ENCODE measurements around the gene ETV6. TPM values are rescaled to one million over a fixed set of nuclear protein-coding genes. Genes with fewer than 3 reads are reported as not detected.
"Not testable (repeated sequence)": the region's sequence is repeated elsewhere in the genome, so short reads cannot be mapped to it uniquely, and the experiment has no call there.

The ETV6 gene
- total RNA-seq, 2 experiments from 2014 or later = 53.7 to 54.9 TPM

DNA sequence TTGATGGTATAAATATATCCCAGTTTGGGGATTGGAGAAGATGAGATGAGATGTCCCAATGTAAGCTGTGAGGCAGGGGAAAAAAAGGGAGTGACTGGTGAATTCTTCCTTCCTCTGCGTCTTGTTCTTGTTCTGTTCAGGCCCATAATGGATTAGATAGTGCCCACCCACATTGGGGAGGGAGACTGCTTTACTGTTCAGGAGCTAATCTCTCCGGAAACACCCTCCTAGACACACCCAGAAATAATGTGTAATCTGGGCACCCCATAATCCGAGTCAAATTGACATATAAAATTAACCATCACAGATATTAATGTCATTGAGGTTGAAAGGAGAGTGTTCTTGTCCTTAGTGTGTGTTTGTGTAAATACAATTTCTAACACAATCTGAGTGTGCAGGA lies 29.3 kb downstream of the ETV6 start:
- H3K27ac Mint-ChIP-seq = no peak overlapping the region
- ChIA-PET POLR2A (no interaction called here), CTCF (no interaction called here)
- H3K4me1 Mint-ChIP-seq = peaks cover 4% of the 10 kb centered on the region
- H3K27me3 Mint-ChIP-seq = no peaks in the 10 kb centered on the region
- H3K36me3 Mint-ChIP-seq (ENCODE audit: low read depth) = peaks cover 20% of the 10 kb centered on the region
- H3K4me3 Mint-ChIP-seq = no peak overlapping the region
- no peaks in the 10 kb centered on the region for H3K9me3 Mint-ChIP-seq
- DNase-seq = no peak

DNA sequence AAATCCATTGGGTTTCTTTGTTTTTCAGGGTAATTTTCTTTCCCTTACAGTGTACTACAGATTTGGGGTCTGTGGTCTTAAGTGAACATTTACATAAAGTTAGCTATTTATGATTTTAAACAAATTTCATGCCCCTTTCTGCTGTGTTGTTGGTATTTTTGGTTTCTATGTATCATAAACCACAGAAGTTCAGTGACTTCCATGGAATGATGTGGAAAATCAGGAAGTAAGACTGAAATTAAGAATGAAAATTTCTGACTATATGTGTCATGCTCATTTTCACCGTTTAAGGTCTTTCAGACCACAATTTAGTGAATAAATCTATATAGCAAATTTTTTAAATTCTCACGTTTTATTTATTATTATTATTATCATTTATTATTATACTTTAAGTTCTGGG lies 31.7 kb downstream of the ETV6 start:
- no peaks in the 10 kb centered on the region for H3K27me3 Mint-ChIP-seq
- CTCF ChIA-PET = no interaction called here
- H3K36me3 Mint-ChIP-seq (ENCODE audit: low read depth) = peaks cover 20% of the 10 kb centered on the region
- H3K9me3 Mint-ChIP-seq = no peaks in the 10 kb centered on the region
- POLR2A ChIA-PET = no interaction called here
- DNase-seq = no peak
- H3K4me1 Mint-ChIP-seq = peaks cover 6% of the 10 kb centered on the region
- H3K27ac Mint-ChIP-seq = no peak overlapping the region
- H3K4me3 Mint-ChIP-seq = no peak overlapping the region

DNA sequence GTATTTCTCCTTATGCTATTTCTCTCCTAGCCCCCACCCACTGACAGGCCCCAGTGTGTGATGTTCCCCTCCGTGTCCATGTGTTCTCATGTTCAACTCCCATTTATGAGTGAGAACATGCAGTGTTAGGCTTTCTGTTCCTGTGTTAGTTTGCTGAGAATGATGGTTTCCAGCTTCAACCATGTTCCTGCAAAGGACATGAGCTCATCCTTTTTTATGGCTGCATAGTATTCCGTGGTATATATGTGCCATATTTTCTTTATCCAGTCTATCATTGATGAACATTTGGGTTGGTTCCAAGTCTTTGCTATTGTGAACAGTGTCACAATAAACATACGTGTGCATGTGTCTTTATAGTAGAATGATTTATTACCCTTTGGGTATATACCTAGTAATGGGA lies 32.2 kb downstream of the ETV6 start:
- H3K4me1 Mint-ChIP-seq, H3K27me3 Mint-ChIP-seq, H3K9me3 Mint-ChIP-seq, H3K4me3 Mint-ChIP-seq, DNase-seq, H3K27ac Mint-ChIP-seq, CTCF ChIA-PET, POLR2A ChIA-PET: not testable (repeated sequence)
- H3K36me3 Mint-ChIP-seq (ENCODE audit: low read depth) = peaks cover 20% of the 10 kb centered on the region

DNA sequence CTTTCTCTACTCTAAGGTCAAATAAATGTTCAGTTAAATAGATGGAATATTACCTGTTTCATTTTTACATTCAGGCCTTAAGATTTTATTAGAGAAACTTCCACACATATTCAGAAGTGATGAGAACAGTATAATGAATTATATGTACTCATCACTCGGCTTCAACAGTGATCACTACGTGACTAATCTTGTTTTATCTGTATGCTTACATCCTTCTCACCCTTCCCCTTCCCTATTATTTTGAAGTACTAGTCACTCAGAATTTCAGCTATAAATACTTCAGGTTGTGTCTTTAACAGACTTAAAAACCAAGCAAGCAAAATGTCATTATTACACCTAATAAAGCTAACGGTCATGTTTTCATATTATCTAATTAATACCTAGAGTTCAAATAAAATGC lies 34.9 kb downstream of the ETV6 start:
- peaks cover 11% of the 10 kb centered on the region for H3K36me3 Mint-ChIP-seq (ENCODE audit: low read depth)
- DNase-seq = no peak
- peaks cover 3% of the 10 kb centered on the region for H3K4me1 Mint-ChIP-seq
- no peaks in the 10 kb centered on the region for H3K27me3 Mint-ChIP-seq
- no peak overlapping the region for H3K4me3 Mint-ChIP-seq
- POLR2A ChIA-PET = no interaction called here
- H3K27ac Mint-ChIP-seq = no peak overlapping the region
- H3K9me3 Mint-ChIP-seq = no peaks in the 10 kb centered on the region
- CTCF ChIA-PET = no interaction called here

DNA sequence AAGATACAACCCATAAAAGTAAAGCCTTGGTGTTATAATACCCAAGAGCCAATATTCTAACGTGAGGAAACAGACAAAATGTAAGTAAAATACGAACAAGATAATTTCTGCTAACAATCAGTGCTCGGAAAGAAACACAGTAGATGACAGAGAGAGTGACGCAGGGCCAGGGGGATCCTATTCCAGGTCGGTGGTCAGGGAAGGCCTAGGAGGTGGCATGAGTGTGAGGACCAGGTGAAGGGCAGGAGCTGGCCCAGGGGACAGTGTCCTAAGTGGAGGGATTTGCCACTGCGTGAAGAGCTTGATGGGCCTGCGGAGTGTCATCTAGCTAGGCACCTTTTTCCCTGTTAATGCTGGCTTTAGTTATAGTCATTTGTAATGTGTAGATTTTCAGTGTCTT lies 35.3 kb downstream of the ETV6 start:
- Mint-ChIP-seq H3K36me3 (ENCODE audit: low read depth) (peaks cover 12% of the 10 kb centered on the region), H3K4me3 (no peak overlapping the region), H3K27me3 (no peaks in the 10 kb centered on the region), H3K9me3 (no peaks in the 10 kb centered on the region), H3K27ac (no peak overlapping the region), H3K4me1 (peaks cover 3% of the 10 kb centered on the region)
- CTCF ChIA-PET = interaction anchor here (0.6 kb wide), 1 partner anchor 31 kb away, joined by 5 read pairs; no protein-coding TSS in a partner anchor
- no peak for DNase-seq
- POLR2A ChIA-PET = no interaction called here

DNA sequence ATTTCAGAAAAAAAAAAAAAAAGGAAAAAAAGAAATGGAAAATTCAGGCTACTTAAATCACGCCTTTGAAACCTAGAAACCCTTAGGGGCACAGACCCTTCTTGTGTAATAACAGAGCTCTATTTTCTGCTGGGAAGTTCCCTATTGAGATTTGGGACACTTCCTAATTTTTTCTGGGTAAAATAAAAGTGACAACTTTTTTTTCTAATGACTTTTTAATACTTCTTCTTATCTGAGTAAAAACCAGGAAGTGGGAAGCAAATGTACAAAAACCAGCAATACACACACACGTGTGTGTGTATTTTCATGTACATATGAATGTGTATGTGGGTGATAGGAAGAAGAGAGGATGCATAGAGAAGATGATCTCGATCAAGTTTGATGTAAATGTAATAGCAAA lies 35.8 kb downstream of the ETV6 start:
- peaks cover 17% of the 10 kb centered on the region for H3K36me3 Mint-ChIP-seq (ENCODE audit: low read depth)
- H3K27me3 Mint-ChIP-seq = no peaks in the 10 kb centered on the region
- CTCF ChIA-PET = interaction anchor here (0.6 kb wide), 1 partner anchor 31 kb away, joined by 5 read pairs; no protein-coding TSS in a partner anchor
- H3K27ac Mint-ChIP-seq = no peak overlapping the region
- no peak for DNase-seq
- H3K9me3 Mint-ChIP-seq = no peaks in the 10 kb centered on the region
- POLR2A ChIA-PET = no interaction called here
- peaks cover 8% of the 10 kb centered on the region for H3K4me1 Mint-ChIP-seq
- no peak overlapping the region for H3K4me3 Mint-ChIP-seq

DNA sequence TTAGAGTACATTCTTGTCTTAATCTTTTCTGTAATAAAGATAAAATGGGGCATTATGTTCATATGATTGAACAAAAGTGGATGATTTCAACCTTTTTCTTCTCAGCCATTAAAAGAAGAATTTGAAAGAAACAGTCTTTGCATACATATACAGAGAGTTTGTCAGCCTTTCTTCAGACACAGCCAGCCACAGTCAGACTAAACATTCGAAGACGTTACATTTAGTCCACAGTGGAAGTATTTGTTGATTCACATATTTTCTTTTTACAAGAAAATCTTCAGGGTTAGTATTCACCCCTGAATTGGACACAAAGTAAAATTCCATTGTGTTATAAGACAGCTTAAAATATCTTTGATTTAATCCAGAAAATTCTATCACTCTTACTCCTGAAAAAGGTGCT lies 36.2 kb downstream of the ETV6 start:
- Mint-ChIP-seq H3K4me1 (peaks cover 8% of the 10 kb centered on the region), H3K36me3 (ENCODE audit: low read depth) (peaks cover 18% of the 10 kb centered on the region), H3K4me3 (no peak overlapping the region), H3K27ac (no peak overlapping the region), H3K27me3 (no peaks in the 10 kb centered on the region), H3K9me3 (no peaks in the 10 kb centered on the region)
- no peak for DNase-seq
- ChIA-PET CTCF (no interaction called here), POLR2A (no interaction called here)

DNA sequence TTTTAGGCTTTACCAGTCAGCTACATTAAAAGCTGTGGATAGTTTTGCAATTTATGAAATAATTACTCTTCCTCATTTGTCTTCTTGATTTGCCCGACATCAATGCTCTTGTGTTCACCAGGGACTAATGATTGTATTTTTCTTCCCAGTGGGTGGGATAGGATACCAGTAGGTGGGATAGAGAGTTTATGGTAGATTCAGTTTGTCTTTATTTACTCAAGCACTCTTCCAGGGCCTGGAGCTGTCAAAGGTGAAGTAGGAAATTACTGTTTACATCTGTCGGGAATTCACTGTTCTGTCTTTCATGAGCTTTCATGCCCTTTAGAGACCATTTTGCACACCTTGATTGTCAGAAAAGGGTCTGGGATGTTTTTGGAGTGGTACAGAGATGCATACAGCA lies 36.6 kb downstream of the ETV6 start:
- Mint-ChIP-seq H3K4me3 (no peak overlapping the region), H3K27ac (no peak overlapping the region), H3K27me3 (no peaks in the 10 kb centered on the region), H3K36me3 (ENCODE audit: low read depth) (peaks cover 18% of the 10 kb centered on the region), H3K9me3 (no peaks in the 10 kb centered on the region), H3K4me1 (peaks cover 8% of the 10 kb centered on the region)
- ChIA-PET CTCF (no interaction called here), POLR2A (no interaction called here)
- DNase-seq = no peak

DNA sequence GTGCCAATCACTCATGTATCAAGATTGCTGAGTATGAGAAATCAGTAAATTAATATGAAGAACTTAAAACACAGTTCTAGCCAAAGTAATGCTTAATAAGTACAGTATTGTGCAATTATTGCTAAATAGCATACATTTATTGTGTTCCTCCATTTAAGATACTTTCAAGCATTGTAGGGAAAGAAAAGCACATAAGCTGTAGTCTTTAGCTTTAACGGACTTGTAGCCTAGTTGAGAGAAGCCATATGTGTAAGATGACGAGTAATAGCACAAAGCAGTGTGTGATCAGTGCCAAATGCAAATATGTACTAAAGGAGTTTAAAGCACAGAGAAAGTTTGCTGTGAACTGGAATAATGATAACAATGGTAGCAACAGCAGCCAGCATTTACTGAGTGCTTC lies 38.1 kb downstream of the ETV6 start:
- no peaks in the 10 kb centered on the region for H3K9me3 Mint-ChIP-seq
- H3K4me1 Mint-ChIP-seq = peaks cover 8% of the 10 kb centered on the region
- DNase-seq = no peak
- CTCF ChIA-PET = no interaction called here
- peaks cover 17% of the 10 kb centered on the region for H3K36me3 Mint-ChIP-seq (ENCODE audit: low read depth)
- no peaks in the 10 kb centered on the region for H3K27me3 Mint-ChIP-seq
- no peak overlapping the region for H3K4me3 Mint-ChIP-seq
- no peak overlapping the region for H3K27ac Mint-ChIP-seq
- POLR2A ChIA-PET = no interaction called here

DNA sequence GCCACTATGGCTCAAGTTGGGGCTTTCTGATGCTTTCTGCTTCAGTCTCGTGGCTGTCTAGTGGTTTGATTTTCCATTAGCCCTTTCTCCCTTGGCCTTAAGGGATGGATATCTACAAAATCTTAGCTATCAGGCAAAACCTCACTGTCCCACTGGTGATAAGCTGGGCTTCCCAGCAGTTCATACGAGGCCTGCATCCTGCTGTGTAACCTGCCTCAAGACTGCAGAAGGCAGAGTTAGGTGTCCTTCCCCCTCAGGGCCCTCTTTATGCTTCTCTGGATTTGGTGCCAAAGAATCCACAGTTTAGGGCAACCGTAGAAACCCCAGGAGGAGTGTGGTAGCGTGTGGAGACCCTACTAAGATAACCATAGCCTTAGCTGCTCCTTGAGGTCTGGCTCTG lies 38.9 kb downstream of the ETV6 start:
- no peak overlapping the region for H3K4me3 Mint-ChIP-seq
- no peaks in the 10 kb centered on the region for H3K27me3 Mint-ChIP-seq
- H3K27ac Mint-ChIP-seq = no peak overlapping the region
- H3K9me3 Mint-ChIP-seq = no peaks in the 10 kb centered on the region
- CTCF ChIA-PET = no interaction called here
- POLR2A ChIA-PET = no interaction called here
- DNase-seq = no peak
- peaks cover 7% of the 10 kb centered on the region for H3K4me1 Mint-ChIP-seq
- peaks cover 16% of the 10 kb centered on the region for H3K36me3 Mint-ChIP-seq (ENCODE audit: low read depth)

DNA sequence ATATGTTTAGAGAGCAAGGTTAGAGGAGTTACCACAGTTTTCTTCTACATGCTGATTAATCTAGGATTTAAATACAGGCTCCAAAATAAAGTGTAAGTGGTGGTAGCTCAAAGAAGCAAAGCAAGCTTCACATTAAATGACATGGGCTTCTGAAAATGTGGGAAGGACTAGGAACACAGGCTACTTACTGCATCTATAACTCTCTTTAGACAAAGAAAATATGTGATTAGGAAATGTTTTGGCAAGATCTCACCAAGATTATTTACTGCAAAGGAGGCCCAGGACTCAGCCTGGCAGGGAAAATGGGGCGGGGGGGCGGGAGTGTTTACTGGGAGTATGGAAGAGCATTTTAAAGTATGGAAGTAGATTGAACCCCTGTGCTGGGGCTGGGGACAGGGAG lies 39.4 kb downstream of the ETV6 start:
- H3K36me3 Mint-ChIP-seq (ENCODE audit: low read depth) = peaks cover 16% of the 10 kb centered on the region
- ChIA-PET POLR2A (no interaction called here), CTCF (no interaction called here)
- DNase-seq = no peak
- H3K4me1 Mint-ChIP-seq = peaks cover 6% of the 10 kb centered on the region
- H3K27ac Mint-ChIP-seq = no peak overlapping the region
- H3K27me3 Mint-ChIP-seq = no peaks in the 10 kb centered on the region
- H3K4me3 Mint-ChIP-seq = no peak overlapping the region
- H3K9me3 Mint-ChIP-seq = no peaks in the 10 kb centered on the region

DNA sequence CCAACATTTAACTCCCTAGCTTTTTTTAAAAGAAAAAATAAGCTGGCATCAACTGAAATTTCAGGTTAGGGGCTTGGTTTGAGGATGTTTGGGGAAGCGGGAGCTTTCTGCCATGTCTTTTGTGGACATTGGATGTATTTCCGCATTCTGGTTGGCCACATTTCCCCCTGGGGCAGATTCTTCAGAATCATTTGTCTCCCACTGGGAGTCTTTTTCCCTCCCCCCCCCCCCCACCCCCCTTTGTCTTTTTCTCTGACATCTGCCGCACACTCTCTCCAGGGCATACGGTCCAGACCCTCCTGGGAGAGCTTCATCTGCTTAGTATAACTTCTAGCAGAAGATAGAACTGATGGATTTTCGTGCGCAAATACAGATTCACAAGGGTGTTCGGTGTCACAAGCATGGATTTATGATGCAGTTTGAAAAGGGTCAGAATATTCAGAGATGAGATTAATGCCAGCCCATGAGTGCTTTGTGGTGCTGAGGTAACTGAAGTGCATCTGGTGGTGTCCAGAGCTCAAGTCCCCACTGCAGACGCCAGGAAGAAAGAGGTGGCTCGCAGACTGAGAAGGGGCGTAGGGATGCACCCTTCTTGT lies 40.2 kb downstream of the ETV6 start:
- peaks cover 6% of the 10 kb centered on the region for H3K4me1 Mint-ChIP-seq
- ChIA-PET POLR2A (no interaction called here), CTCF (no interaction called here)
- H3K36me3 Mint-ChIP-seq (ENCODE audit: low read depth) = peaks cover 18% of the 10 kb centered on the region
- H3K9me3 Mint-ChIP-seq = no peaks in the 10 kb centered on the region
- H3K27me3 Mint-ChIP-seq = no peaks in the 10 kb centered on the region
- no peak for DNase-seq
- no peak overlapping the region for H3K27ac Mint-ChIP-seq
- H3K4me3 Mint-ChIP-seq = no peak overlapping the region

DNA sequence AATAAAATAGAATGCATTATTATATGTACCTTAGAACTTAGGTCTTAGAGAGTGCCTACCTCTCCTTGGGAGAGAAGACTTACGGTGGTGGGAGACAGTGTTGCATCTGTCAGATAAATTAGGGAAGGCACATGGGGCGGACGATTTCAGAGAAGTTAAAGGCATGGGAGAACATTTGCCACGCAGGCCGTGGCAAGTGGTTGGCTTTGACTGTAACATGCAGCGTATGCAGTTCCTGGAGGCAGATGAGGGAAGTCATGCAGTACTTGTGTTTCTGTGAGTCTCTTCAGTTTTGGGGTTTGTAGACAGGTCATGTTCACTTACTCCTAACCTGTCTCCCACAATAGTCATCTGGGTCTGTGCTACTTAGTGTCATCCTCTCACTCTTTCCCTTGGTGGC lies 43.6 kb downstream of the ETV6 start:
- Mint-ChIP-seq H3K27ac (no peak overlapping the region), H3K9me3 (no peaks in the 10 kb centered on the region), H3K4me3 (no peak overlapping the region), H3K36me3 (ENCODE audit: low read depth) (peaks cover 34% of the 10 kb centered on the region), H3K4me1 (peaks cover 14% of the 10 kb centered on the region), H3K27me3 (no peaks in the 10 kb centered on the region)
- ChIA-PET POLR2A (no interaction called here), CTCF (no interaction called here)
- no peak for DNase-seq

DNA sequence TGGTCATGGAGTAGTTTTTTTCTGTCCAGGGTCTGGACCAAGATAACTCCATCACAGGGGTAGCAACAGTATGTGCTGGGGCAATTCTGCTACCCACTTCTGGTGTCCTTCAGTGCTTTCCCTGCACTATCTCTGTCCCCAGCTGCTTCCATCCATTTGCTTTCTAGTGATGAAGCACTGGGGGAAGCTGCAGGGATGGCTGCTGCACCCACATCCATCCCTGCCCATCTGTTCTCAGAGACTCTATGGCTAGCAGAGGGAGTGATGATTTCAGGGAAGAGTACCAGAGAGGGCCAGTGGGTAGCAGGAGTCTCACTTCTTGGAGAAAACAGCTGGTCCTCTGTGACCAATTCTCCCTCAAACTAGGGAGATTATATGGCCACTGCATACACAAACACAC lies 44.1 kb downstream of the ETV6 start:
- Mint-ChIP-seq H3K4me3 (no peak overlapping the region), H3K27me3 (no peaks in the 10 kb centered on the region), H3K36me3 (ENCODE audit: low read depth) (peaks cover 37% of the 10 kb centered on the region), H3K9me3 (no peaks in the 10 kb centered on the region), H3K27ac (no peak overlapping the region), H3K4me1 (peaks cover 18% of the 10 kb centered on the region)
- ChIA-PET POLR2A (no interaction called here), CTCF (no interaction called here)
- DNase-seq = no peak

DNA sequence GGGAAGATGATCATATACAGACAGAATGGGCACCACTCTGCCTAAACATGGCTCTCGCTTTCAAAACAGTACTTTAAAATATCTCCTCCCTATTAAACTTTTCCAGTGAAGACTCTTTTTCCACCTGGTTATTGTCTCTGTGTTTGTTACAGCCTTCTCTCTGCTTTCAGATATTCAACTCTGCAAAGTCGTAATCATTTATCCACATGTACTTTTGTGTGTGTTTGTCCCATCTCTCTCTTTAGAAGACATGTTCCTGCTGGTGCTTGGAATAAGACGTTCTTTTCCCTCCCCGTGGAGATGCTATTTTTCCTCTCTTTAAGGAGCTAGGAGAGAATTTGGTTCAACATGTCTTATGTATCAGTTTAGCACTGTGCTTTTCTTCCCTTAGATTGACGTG lies 45.1 kb downstream of the ETV6 start:
- Mint-ChIP-seq H3K4me3 (no peak overlapping the region), H3K27me3 (no peaks in the 10 kb centered on the region), H3K9me3 (no peaks in the 10 kb centered on the region), H3K27ac (no peak overlapping the region), H3K4me1 (peaks cover 18% of the 10 kb centered on the region), H3K36me3 (ENCODE audit: low read depth) (peaks cover 37% of the 10 kb centered on the region)
- no peak for DNase-seq
- POLR2A ChIA-PET = no interaction called here
- CTCF ChIA-PET = interaction anchor here (1.5 kb wide), 1 partner anchor 339 kb away, joined by 4 read pairs; no protein-coding TSS in a partner anchor
